Stimulated activated CD8-positive, alpha-beta memory T cell treated with anti-CD3 and anti-CD28 coated beads, Interleukin-15, amount 100 ng/mL, for 24 hours (primary cell): ENCODE results near the gene IRX5.

ENCODE experiments used
- DNase-seq: peaks from one replicate; pipeline ENCODE4 v3.0.0-alpha.2; 2020; ENCODE audit warnings: low read depth

IRX5 gene

GRCh38 chr16:54931120-54932014 lies 702 bp downstream of the IRX5 start:
- no peak for DNase-seq

GRCh38 chr16:54932021-54932660 lies 1.5 kb downstream of the IRX5 start:
- DNase-seq = no peak

GRCh38 chr16:54932737-54933254 lies 2.1 kb downstream of the IRX5 start:
- DNase-seq = no peak

GRCh38 chr16:54933281-54934011 lies 2.8 kb downstream of the IRX5 start:
- no peak for DNase-seq

GRCh38 chr16:54934481-54935265 lies 4.0 kb downstream of the IRX5 start:
- DNase-seq = no peak

- DNase-seq = no peak
Measured at GRCh38 chr16:54935266-54935968, 4.8 kb downstream of the IRX5 start.

- DNase-seq = no peak
Measured at GRCh38 chr16:54936201-54936978, 5.7 kb downstream of the IRX5 start.

- no peak for DNase-seq
Measured at GRCh38 chr16:54936979-54937670, 6.5 kb downstream of the IRX5 start.

GRCh38 chr16:54937671-54938211 lies 7.1 kb downstream of the IRX5 start:
- DNase-seq = no peak

GRCh38 chr16:54938212-54939028 lies 7.8 kb downstream of the IRX5 start:
- DNase-seq = no peak

GRCh38 chr16:54939029-54939346 lies 8.3 kb downstream of the IRX5 start:
- DNase-seq = no peak

- DNase-seq = no peak
Measured at GRCh38 chr16:54939510-54940278, 9.0 kb downstream of the IRX5 start.

- DNase-seq = no peak
Measured at GRCh38 chr16:54940279-54940604, 9.6 kb downstream of the IRX5 start.

GRCh38 chr16:54942353-54942943 lies 11.8 kb downstream of the IRX5 start:
- no peak for DNase-seq

- DNase-seq = no peak
Measured at GRCh38 chr16:54944002-54944401, 13.3 kb downstream of the IRX5 start.

- no peak for DNase-seq
Measured at GRCh38 chr16:54945063-54945462, 14.4 kb downstream of the IRX5 start.

- no peak for DNase-seq
Measured at GRCh38 chr16:54946909-54947308, 16.2 kb downstream of the IRX5 start.

GRCh38 chr16:54947616-54948015 lies 17.0 kb downstream of the IRX5 start:
- no peak for DNase-seq
